HUES6 (cell line): ENCODE results near the gene TMEM222.

ENCODE experiments used
- H3K27ac ChIP-seq: 2 replicates; pipeline ENCODE4 v1.7.0; 2013; ENCODE audit warnings: low read depth, mild to moderate bottlenecking, low read length, inconsistent platforms
- H3K27me3 ChIP-seq: 2 replicates; pipeline ENCODE4 v1.6.1; 2013; ENCODE audit warnings: low read length; ENCODE audit not compliant: control insufficient read depth, insufficient read depth
- H3K36me3 ChIP-seq: 2 replicates; pipeline ENCODE4 v1.6.1; 2013; ENCODE audit warnings: low read length; ENCODE audit not compliant: control insufficient read depth, insufficient read depth
- H3K4me1 ChIP-seq: 2 replicates; pipeline ENCODE4 v1.6.1; 2013; ENCODE audit warnings: low read length; ENCODE audit not compliant: control insufficient read depth, insufficient read depth
- H3K4me3 ChIP-seq: 2 replicates; pipeline ENCODE4 v1.5.1; 2013; ENCODE audit warnings: low read depth, low read length
- H3K9ac ChIP-seq: one replicate; pipeline ENCODE4 v1.6.1; 2013; ENCODE audit warnings: mild to moderate bottlenecking, low read length
- H3K9me3 ChIP-seq: 2 replicates; pipeline ENCODE4 v1.6.1; 2013; ENCODE audit warnings: low read depth, low read length; ENCODE audit not compliant: control insufficient read depth, insufficient read depth

The TMEM222 gene

GRCh38 chr1:27330786-27331185 is 8.8 kb downstream of the TMEM222 start:
- no peak overlapping the region for H3K4me3 ChIP-seq
- no peak overlapping the region for H3K27ac ChIP-seq
- no peaks in the 10 kb centered on the region for H3K27me3 ChIP-seq
- H3K9ac ChIP-seq: no peak overlapping the region
- H3K4me1 ChIP-seq: no peaks in the 10 kb centered on the region
- H3K36me3 ChIP-seq: peaks cover 72% of the 10 kb centered on the region
- no peaks in the 10 kb centered on the region for H3K9me3 ChIP-seq

GRCh38 chr1:27331426-27331825 is 9.5 kb downstream of the TMEM222 start:
- H3K4me1 ChIP-seq: no peaks in the 10 kb centered on the region
- H3K27me3 ChIP-seq: no peaks in the 10 kb centered on the region
- H3K36me3 ChIP-seq: peaks cover 74% of the 10 kb centered on the region
- H3K9me3 ChIP-seq: no peaks in the 10 kb centered on the region
- H3K27ac ChIP-seq: no peak overlapping the region
- no peak overlapping the region for H3K4me3 ChIP-seq
- no peak overlapping the region for H3K9ac ChIP-seq

GRCh38 chr1:27331922-27332321 is 10.0 kb downstream of the TMEM222 start:
- no peaks in the 10 kb centered on the region for H3K4me1 ChIP-seq
- H3K27me3 ChIP-seq: no peaks in the 10 kb centered on the region
- H3K9me3 ChIP-seq: no peaks in the 10 kb centered on the region
- H3K36me3 ChIP-seq: peaks cover 74% of the 10 kb centered on the region
- no peak overlapping the region for H3K4me3 ChIP-seq
- no peak overlapping the region for H3K9ac ChIP-seq
- H3K27ac ChIP-seq: no peak overlapping the region

GRCh38 chr1:27332536-27333281 is 10.7 kb downstream of the TMEM222 start:
- no peaks in the 10 kb centered on the region for H3K4me1 ChIP-seq
- H3K4me3 ChIP-seq: no peak overlapping the region
- H3K27ac ChIP-seq: no peak overlapping the region
- no peaks in the 10 kb centered on the region for H3K9me3 ChIP-seq
- H3K9ac ChIP-seq: no peak overlapping the region
- H3K36me3 ChIP-seq: peaks cover 68% of the 10 kb centered on the region
- no peaks in the 10 kb centered on the region for H3K27me3 ChIP-seq

- H3K4me1 ChIP-seq: peaks cover 2% of the 10 kb centered on the region; the same call in 1 of the 2 replicates
- no peaks in the 10 kb centered on the region for H3K27me3 ChIP-seq
- no peak overlapping the region for H3K27ac ChIP-seq
- H3K36me3 ChIP-seq: peaks cover 62% of the 10 kb centered on the region
- H3K9ac ChIP-seq: no peak overlapping the region
- H3K9me3 ChIP-seq: no peaks in the 10 kb centered on the region
- no peak overlapping the region for H3K4me3 ChIP-seq
These were observed 11.8 kb downstream of the TMEM222 start for GRCh38 chr1:27333717-27334279.

GRCh38 chr1:27335506-27336422 is 13.8 kb downstream of the TMEM222 start:
- Histone ChIP-seq H3K36me3 (peaks cover 58% of the 10 kb centered on the region), H3K9ac (no peak overlapping the region), H3K27me3 (no peaks in the 10 kb centered on the region), H3K9me3 (no peaks in the 10 kb centered on the region), H3K4me1 (peaks cover 12% of the 10 kb centered on the region; the same call in 1 of the 2 replicates), H3K27ac (no peak overlapping the region), H3K4me3 (no peak overlapping the region)

- Histone ChIP-seq H3K4me1 (peaks cover 20% of the 10 kb centered on the region), H3K36me3 (peaks cover 49% of the 10 kb centered on the region), H3K27ac (no peak overlapping the region), H3K27me3 (no peaks in the 10 kb centered on the region), H3K4me3 (no peak overlapping the region), H3K9ac (no peak overlapping the region), H3K9me3 (no peaks in the 10 kb centered on the region)
These were observed 14.8 kb downstream of the TMEM222 start for GRCh38 chr1:27336756-27337155.

GRCh38 chr1:27338751-27339150 is 16.8 kb downstream of the TMEM222 start:
- peak overlapping the region; percentile 2 for H3K9ac ChIP-seq

GRCh38 chr1:27339213-27339612 is 17.2 kb downstream of the TMEM222 start:
- no peaks in the 10 kb centered on the region for H3K27me3 ChIP-seq
- no peaks in the 10 kb centered on the region for H3K9me3 ChIP-seq
- no peak overlapping the region for H3K27ac ChIP-seq
- peak overlapping the region; percentile 2 for H3K9ac ChIP-seq
- peaks cover 27% of the 10 kb centered on the region for H3K36me3 ChIP-seq
- H3K4me1 ChIP-seq: peaks cover 39% of the 10 kb centered on the region
- H3K4me3 ChIP-seq: no peak overlapping the region

More at GRCh38 chr1:27338751-27339150, 16.8 kb downstream of the TMEM222 start:
- Histone ChIP-seq H3K4me3 (no peak overlapping the region), H3K27me3 (no peaks in the 10 kb centered on the region), H3K4me1 (peaks cover 39% of the 10 kb centered on the region), H3K36me3 (peaks cover 31% of the 10 kb centered on the region), H3K9me3 (no peaks in the 10 kb centered on the region), H3K27ac (no peak overlapping the region)

- Histone ChIP-seq H3K36me3 (peaks cover 6% of the 10 kb centered on the region; the same call in 1 of the 2 replicates), H3K9me3 (no peaks in the 10 kb centered on the region), H3K27ac (no peak within 1 kb of the TSS), H3K4me1 (peaks cover 39% of the 10 kb centered on the region), H3K9ac (peak within 1 kb of the TSS; percentile 33), H3K4me3 (peak within 1 kb of the TSS; percentile 51), H3K27me3 (no peaks in the 10 kb centered on the region)
These were observed 19.7 kb downstream of the TMEM222 start, which contains the start of gene SYTL1 for GRCh38 chr1:27341525-27342252. Gene SYTL1, plus strand, starts transcription at chr1:27342022. Its CDS starts 3,313 bp downstream, at chr1:27345335.
